GM12878 (cell line): ENCODE results near the gene CD63. TPM values are rescaled to one million over a fixed set of nuclear protein-coding genes. Genes with fewer than 3 reads are reported as not detected.

Experiments
- ATF2 ChIP-seq: IDR thresholded peaks from 2 replicates; pipeline ENCODE4 v1.6.1; 2012; ENCODE audit warnings: low read length, inconsistent platforms
- ATF3 ChIP-seq: IDR thresholded peaks from 2 replicates; pipeline ENCODE4 v1.6.1; 2011; ENCODE audit warnings: low read depth, mild to moderate bottlenecking, low read length, moderate library complexity, borderline replicate concordance; ENCODE audit errors: extremely low read depth
- BHLHE40 ChIP-seq, 2 experiments: fragments of 450-650 bp in 1 of 2; IDR thresholded peaks; 2 replicates each; pipeline ENCODE4 v1.6.1; 2011 to 2017; ENCODE audit warnings: low read depth in 2 of 2, borderline replicate concordance in 1 of 2, improper control_type of control experiment in 1 of 2, low read length in 1 of 2, mild to moderate bottlenecking in 1 of 2
- CHD1 ChIP-seq: IDR thresholded peaks from 2 replicates; pipeline ENCODE4 v1.6.1; 2012; ENCODE audit warnings: low read depth, low read length, improper control_type of control experiment
- CHD4 ChIP-seq: fragments of 200-600 bp; sonication (generic); IDR thresholded peaks from 2 replicates; pipeline ENCODE4 v1.6.1; 2016; ENCODE audit warnings: mild to moderate bottlenecking
- CTCF ChIP-seq, 3 experiments: IDR thresholded peaks in 2 of 3; conservative IDR thresholded peaks in 1 of 3; 2 replicates each; pipeline ENCODE4 v1.5.1; 2011; ENCODE audit warnings: low read depth in 3 of 3, low read length in 3 of 3, mild to moderate bottlenecking in 3 of 3, control low read depth in 2 of 3, moderate library complexity in 2 of 3, inconsistent platforms in 1 of 3, mixed read lengths in 1 of 3; ENCODE audit not compliant: control insufficient read depth in 2 of 3, insufficient read depth in 1 of 3; ENCODE audit errors: extremely low read depth in 1 of 3
- EP300 ChIP-seq, 2 experiments: fragments of 150-350 bp in 1 of 2; IDR thresholded peaks; 2 replicates each; pipeline ENCODE4 v1.6.1; 2011 to 2012; ENCODE audit warnings: low read depth in 2 of 2, low read length in 2 of 2, borderline replicate concordance in 1 of 2, improper control_type of control experiment in 1 of 2, inconsistent platforms in 1 of 2; ENCODE audit not compliant: control insufficient read depth in 1 of 2
- ETV6 ChIP-seq, 2 experiments: fragments of 450-650 bp in 1 of 2; IDR thresholded peaks in 1 of 2; conservative IDR thresholded peaks in 1 of 2; 2 replicates each; pipeline ENCODE4 v1.6.1; 2014; ENCODE audit warnings: antibody characterized with exemption in 1 of 2, borderline replicate concordance in 1 of 2, low read depth in 1 of 2, mild to moderate bottlenecking in 1 of 2, moderate library complexity in 1 of 2
- FOXK2 ChIP-seq: fragments of 450-650 bp; IDR thresholded peaks from 2 replicates; pipeline ENCODE4 v1.6.1; 2017; ENCODE audit warnings: mild to moderate bottlenecking, moderate library complexity
- FOXM1 ChIP-seq: IDR thresholded peaks from 2 replicates; pipeline ENCODE4 v1.6.1; 2012; ENCODE audit warnings: low read depth, mild to moderate bottlenecking, inconsistent platforms, low read length, moderate library complexity
- GABPA ChIP-seq: IDR thresholded peaks from 2 replicates; pipeline ENCODE4 v1.6.1; 2014; ENCODE audit warnings: antibody characterized with exemption, low read depth, mild to moderate bottlenecking, inconsistent platforms
- GATAD2B ChIP-seq: fragments of 450-650 bp; conservative IDR thresholded peaks from 2 replicates; pipeline ENCODE4 v1.6.1; 2017; ENCODE audit warnings: low read depth, mild to moderate bottlenecking, moderate library complexity
- NFYB ChIP-seq: IDR thresholded peaks from 2 replicates; pipeline ENCODE4 v1.6.1; 2011; ENCODE audit warnings: low read depth, mild to moderate bottlenecking, low read length, improper control_type of control experiment, moderate library complexity; ENCODE audit not compliant: insufficient read depth
- PAX5 ChIP-seq: IDR thresholded peaks from 2 replicates; pipeline ENCODE4 v1.6.1; 2011; ENCODE audit warnings: low read depth, low read length, borderline replicate concordance
- RB1 ChIP-seq: fragments of 450-650 bp; formaldehyde crosslinking; IDR thresholded peaks from 2 replicates; pipeline ENCODE4 v1.6.1; 2017; ENCODE audit warnings: mild to moderate bottlenecking, borderline replicate concordance
- SMC3 ChIP-seq: IDR thresholded peaks from 2 replicates; pipeline ENCODE4 v1.6.1; 2011; ENCODE audit warnings: low read length, improper control_type of control experiment, borderline replicate concordance
- ZBTB11 ChIP-seq: fragments of 450-650 bp; formaldehyde crosslinking; IDR thresholded peaks from 2 replicates; pipeline ENCODE4 v1.5.0; 2022; ENCODE audit warnings: mild to moderate bottlenecking, missing genetic modification characterization
- ZNF207 ChIP-seq: fragments of 450-650 bp; IDR thresholded peaks from 2 replicates; pipeline ENCODE4 v1.6.1; 2014; ENCODE audit warnings: antibody characterized with exemption, mild to moderate bottlenecking, borderline replicate concordance
- ZNF217 ChIP-seq: fragments of 450-650 bp; IDR thresholded peaks from 2 replicates; pipeline ENCODE4 v1.6.1; 2017; ENCODE audit warnings: antibody characterized with exemption, mild to moderate bottlenecking
- ZNF274 ChIP-seq: IDR thresholded peaks from one replicate; pipeline ENCODE4 v1.8.0; 2011; ENCODE audit not compliant: insufficient read length, insufficient read depth
- polyA plus RNA-seq, 11 experiments: library from polyadenylated mRNA; depleted of rRNA in 4 of 11; unstranded in 6 of 11; stranded (reverse) in 5 of 11; fragments of >200 nt; fragmentation: Nextera tagmentation in 4 of 11; fragmentation: Illumina TruSeq in 1 of 11; extraction: Ambion mirVana in 4 of 11; extraction: Trizol in 1 of 11; gene quantifications; 1 replicate in 1 of 11; 2 replicates in 10 of 11; pipeline versions ENCODE4 v1.2.1 to v1.2.3, GENCODE V29; 2011 to 2016; ENCODE audit warnings: inconsistent platforms in 2 of 11, missing spikeins in 2 of 11, low read depth in 1 of 11
- total RNA-seq, 4 experiments: library from RNA; depleted of rRNA in 3 of 4; stranded (reverse); fragments of >200 nt in 3 of 4; fragmentation: Illumina TruSeq in 1 of 4; extraction: Trizol in 1 of 4; gene quantifications; 2 replicates each; pipeline versions ENCODE4 v1.2.1 to v1.2.3, GENCODE V29; 2013 to 2021

CD63 gene
- total and polyA plus RNA-seq, 10 of the 15 experiments (the other 5 are each of a cell fraction or from before 2014, with no cell fraction given): 147 to 220 (median 183) TPM

- TF ChIP-seq ZBTB11 (CRISPR knock-in tag) (peak; percentile 72), ETV6 (conservative IDR thresholded peaks at IDR 0.05 in 1 of 2, IDR thresholded peaks at IDR 0.05 in 1 of 2; ENCODE audit: borderline replicate concordance in 1 of 2, low read depth in 1 of 2) (peak in 1 of 2 experiments; percentile 48; a peak in 1 of 4 replicates), FOXK2 (peak; percentile 71), CHD1 (no peak), EP300 (IDR thresholded peaks at IDR 0.05; ENCODE audit: borderline replicate concordance in 1 of 2, control insufficient read depth in 1 of 2, low read depth in 2 of 2, low read length in 2 of 2) (no peak), ZNF274 (no peak), FOXM1 (no peak), ZNF207 (peak; percentile 53; the same call in 1 of the 2 replicates), ATF3 (peak; percentile 99), ATF2 (no peak), ZNF217 (no peak), NFYB (peak; percentile 51; the same call in 1 of the 2 replicates), RB1 (peak; percentile 58; the same call in 1 of the 2 replicates), SMC3 (no peak), CTCF (IDR thresholded peaks at IDR 0.05 in 2 of 3, conservative IDR thresholded peaks at IDR 0.05 in 1 of 3; ENCODE audit: control insufficient read depth in 2 of 3, extremely low read depth in 1 of 3, insufficient read depth in 1 of 3, low read depth in 3 of 3, low read length in 3 of 3) (no peak), GABPA (peak; percentile 77; the same call in 1 of the 2 replicates), PAX5 (no peak), GATAD2B (peak; percentile 87; the same call in 1 of the 2 replicates), CHD4 (no peak), BHLHE40 (IDR thresholded peaks at IDR 0.05; ENCODE audit: borderline replicate concordance in 1 of 2, low read depth in 2 of 2, low read length in 1 of 2) (peak; percentile 93 to 99)
These were observed 12.8 kb downstream of the CD63 start, which contains the start of gene BLOC1S1 (continued) for GRCh38 chr12:55715833-55716581.
